Cardiac muscle cell (in vitro differentiated cells and primary cell): ENCODE results near the gene SLC7A9. TPM values are rescaled to one million over a fixed set of nuclear protein-coding genes. Genes with fewer than 3 reads are reported as not detected.

Source experiments
- DNase-seq, 2 donors: peaks; one replicate each; pipeline versions ENCODE4 v3.0.0 to v3.0.0-alpha.2; 2010 to 2017; ENCODE audit warnings: low read depth in 1 of 2, low spot score in 1 of 2
- H3K27ac ChIP-seq: fragments of 200-600 bp; sonication (generic); 2 replicates; pipeline ENCODE4 v1.5.1; 2016
- H3K27me3 ChIP-seq: fragments of 200-600 bp; sonication (generic); 2 replicates; pipeline ENCODE4 v1.6.0; 2016; ENCODE audit warnings: control low read depth
- H3K36me3 ChIP-seq: fragments of 200-600 bp; sonication (generic); 2 replicates; pipeline ENCODE4 v1.5.1; 2016; ENCODE audit warnings: control low read depth
- H3K4me1 ChIP-seq: fragments of 200-600 bp; sonication (generic); 2 replicates; pipeline ENCODE4 v1.8.1; 2017; ENCODE audit warnings: low read depth, mild to moderate bottlenecking, mixed run types
- H3K4me3 ChIP-seq: fragments of 200-600 bp; sonication (generic); 2 replicates; pipeline ENCODE4 v1.5.1; 2016; ENCODE audit warnings: mild to moderate bottlenecking
- H3K9me3 ChIP-seq: fragments of 200-600 bp; sonication (generic); 2 replicates; pipeline ENCODE4 v1.5.1; 2017; ENCODE audit warnings: low read depth, mild to moderate bottlenecking, control low read depth
- CTCF ChIP-seq: IDR thresholded peaks from 2 replicates; pipeline ENCODE4 v1.5.1; 2012; ENCODE audit warnings: low read depth, mild to moderate bottlenecking, low read length
- polyA plus RNA-seq: library from polyadenylated mRNA; unstranded; fragments of >200 nt; fragmentation: Nextera tagmentation; extraction: Ambion mirVana; gene quantifications from 2 replicates; pipeline ENCODE4 v1.2.1, GENCODE V29; 2016
- total RNA-seq: library from RNA; depleted of rRNA; stranded (reverse); fragments of >200 nt; gene quantifications from 2 replicates; pipeline ENCODE4 v1.2.3, GENCODE V29; 2016

Gene SLC7A9
- total RNA-seq: 0.71 and 0.92 TPM in 2 replicates
- polyA plus RNA-seq: 0.67 TPM in 1 of 2 replicates, not detected in the other

- no peaks in the 10 kb centered on the region for H3K27me3 ChIP-seq
- H3K4me3 ChIP-seq: no peak within 1 kb of the TSS
- no peak for TF ChIP-seq CTCF
- H3K4me1 ChIP-seq: no peaks in the 10 kb centered on the region
- no peaks in the 10 kb centered on the region for H3K36me3 ChIP-seq
- no peak within 1 kb of the TSS for H3K27ac ChIP-seq
- H3K9me3 ChIP-seq: no peaks in the 10 kb centered on the region
- no peak for DNase-seq
These were observed at the start of gene SLC7A9 for GRCh38 chr19:32869369-32869965. Gene SLC7A9, minus strand, starts transcription at chr19:32869767. Its CDS starts 1,233 bp downstream, at chr19:32868534.

- Histone ChIP-seq H3K27ac (no peak overlapping the region), H3K27me3 (no peaks in the 10 kb centered on the region), H3K4me3 (no peak overlapping the region), H3K36me3 (no peaks in the 10 kb centered on the region), H3K4me1 (no peaks in the 10 kb centered on the region), H3K9me3 (no peaks in the 10 kb centered on the region)
- no peak for TF ChIP-seq CTCF
- DNase-seq: no peak
These were observed 49.8 kb upstream of the SLC7A9 start for GRCh38 chr19:32919365-32919764.

DNA sequence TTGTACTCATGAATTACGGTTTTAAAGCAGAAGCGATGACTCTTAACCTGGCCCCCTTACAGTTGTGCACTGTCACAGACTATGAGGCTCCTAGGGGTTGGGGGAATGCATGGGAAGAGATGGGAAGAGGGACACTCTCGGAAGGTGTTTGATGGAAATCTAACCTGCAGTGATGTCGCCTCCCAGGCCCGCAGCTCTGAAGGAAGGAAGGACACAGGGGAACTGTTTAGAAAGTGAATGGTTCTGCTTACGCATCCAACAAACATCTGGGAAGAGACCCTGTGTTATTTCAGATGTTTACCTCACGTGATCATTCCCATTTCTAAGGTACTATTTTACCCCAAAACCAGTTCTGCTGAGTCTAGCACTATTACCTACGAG lies 48.0 kb upstream of the SLC7A9 start:
- Histone ChIP-seq H3K9me3 (no peaks in the 10 kb centered on the region), H3K4me3 (no peak overlapping the region), H3K4me1 (no peaks in the 10 kb centered on the region), H3K36me3 (no peaks in the 10 kb centered on the region), H3K27ac (no peak overlapping the region), H3K27me3 (no peaks in the 10 kb centered on the region)
- no peak for TF ChIP-seq CTCF
- DNase-seq: no peak

DNA sequence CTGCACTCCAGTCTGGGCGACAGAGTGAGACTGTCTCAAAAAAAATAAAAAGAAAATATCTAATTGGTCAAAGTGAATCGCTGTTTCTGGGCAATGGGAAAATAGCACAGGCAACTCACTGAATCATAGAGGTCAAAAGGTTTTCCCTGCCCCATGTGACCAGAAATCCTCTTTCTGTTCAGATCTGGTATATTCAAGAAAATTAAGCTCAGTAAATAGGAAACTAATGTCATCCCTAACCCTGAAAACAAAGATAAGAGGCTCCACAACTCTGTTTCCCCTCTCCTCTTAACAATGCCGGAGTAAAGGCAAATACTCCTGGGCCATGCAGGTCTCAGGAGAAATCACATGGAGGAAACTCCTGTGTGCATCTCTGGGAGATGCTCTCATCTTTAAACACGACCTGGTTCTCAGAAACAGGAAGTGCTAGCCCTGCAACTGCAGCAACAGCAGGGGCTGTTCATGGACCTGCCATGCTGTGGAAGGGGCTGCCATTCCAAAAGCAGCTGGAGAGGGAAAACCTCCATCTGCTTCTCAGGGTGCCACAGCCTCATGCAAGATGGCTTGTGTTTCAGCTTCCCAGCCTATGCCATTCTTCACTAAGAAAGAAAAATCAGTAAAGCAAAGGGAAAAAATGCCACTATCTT lies 47.5 kb upstream of the SLC7A9 start:
- no peaks in the 10 kb centered on the region for H3K9me3 ChIP-seq
- no peak overlapping the region for H3K4me3 ChIP-seq
- no peaks in the 10 kb centered on the region for H3K36me3 ChIP-seq
- DNase-seq: no peak
- H3K27ac ChIP-seq: no peak overlapping the region
- no peaks in the 10 kb centered on the region for H3K4me1 ChIP-seq
- H3K27me3 ChIP-seq: no peaks in the 10 kb centered on the region
- TF ChIP-seq CTCF: no peak

GRCh38 chr19:32914879-32915660 lies 45.5 kb upstream of the SLC7A9 start:
- H3K27ac ChIP-seq: no peak overlapping the region
- H3K9me3 ChIP-seq: no peaks in the 10 kb centered on the region
- H3K4me1 ChIP-seq: no peaks in the 10 kb centered on the region
- no peaks in the 10 kb centered on the region for H3K36me3 ChIP-seq
- no peak for DNase-seq
- H3K4me3 ChIP-seq: no peak overlapping the region
- no peaks in the 10 kb centered on the region for H3K27me3 ChIP-seq
- no peak for TF ChIP-seq CTCF
